OCI-M2 (cell line): ENCODE measurements around the gene POU3F3.

ENCODE experiments used
- DNase-seq: peaks from one replicate; lab custom pipeline; 2025; ENCODE audit not compliant: unreplicated experiment; lab: John Stamatoyannopoulos, UW

Gene POU3F3

DNA sequence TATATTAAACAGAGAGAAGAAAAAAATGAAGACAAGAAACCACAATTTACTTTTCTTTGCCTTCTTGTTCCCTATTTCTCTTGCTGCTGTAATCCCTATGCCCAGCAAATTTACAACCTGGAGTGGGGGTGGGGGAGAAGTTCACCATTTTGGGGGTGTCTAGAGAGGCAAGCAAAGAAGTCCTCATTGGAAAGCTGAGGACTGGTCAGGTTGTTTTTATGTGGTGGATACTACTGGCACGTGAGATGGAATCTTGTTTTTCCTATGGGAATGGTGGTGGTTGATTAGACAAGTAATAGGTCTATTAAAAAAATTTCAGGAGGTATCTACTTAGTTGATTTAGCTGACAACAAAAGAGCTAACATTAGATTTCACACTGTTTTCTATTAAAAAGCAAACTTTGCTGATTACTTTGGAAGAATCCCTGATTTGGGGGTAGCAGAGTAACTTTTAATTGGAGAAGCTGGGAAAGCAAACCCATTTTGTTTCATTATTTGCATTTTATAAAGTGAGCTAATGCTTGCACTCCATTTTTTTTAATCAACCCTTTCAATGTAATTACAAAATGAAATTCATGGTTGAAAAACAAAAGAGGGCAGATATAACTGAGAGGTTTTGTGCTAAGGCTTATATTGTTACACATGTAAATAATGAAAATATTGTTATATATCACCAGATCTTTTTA lies 6.0 kb downstream of the POU3F3 start:
- DNase-seq, result no peak

DNA sequence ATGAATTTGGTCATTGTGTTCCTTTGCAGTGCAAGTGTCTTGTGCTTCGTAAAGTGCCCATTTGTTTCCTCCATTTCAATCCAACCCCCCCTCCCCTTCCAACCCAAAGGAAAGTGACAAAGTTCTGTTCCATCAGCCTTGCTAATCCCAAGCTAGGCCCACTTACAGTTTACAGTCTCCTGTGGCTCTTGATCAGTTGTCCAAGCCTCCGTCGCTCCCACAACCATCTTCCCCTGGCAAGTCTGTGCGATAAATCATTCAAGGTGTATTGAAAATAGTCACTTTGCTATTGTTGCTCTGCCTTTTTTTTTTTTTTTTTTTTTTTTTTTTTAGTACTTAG lies 6.5 kb downstream of the POU3F3 start:
- no peak for DNase-seq

GRCh38 chr2:104861351-104862057 lies 7.6 kb downstream of the POU3F3 start:
- DNase-seq, result no peak

GRCh38 chr2:104862058-104862941 lies 8.4 kb downstream of the POU3F3 start:
- DNase-seq, result no peak

DNA sequence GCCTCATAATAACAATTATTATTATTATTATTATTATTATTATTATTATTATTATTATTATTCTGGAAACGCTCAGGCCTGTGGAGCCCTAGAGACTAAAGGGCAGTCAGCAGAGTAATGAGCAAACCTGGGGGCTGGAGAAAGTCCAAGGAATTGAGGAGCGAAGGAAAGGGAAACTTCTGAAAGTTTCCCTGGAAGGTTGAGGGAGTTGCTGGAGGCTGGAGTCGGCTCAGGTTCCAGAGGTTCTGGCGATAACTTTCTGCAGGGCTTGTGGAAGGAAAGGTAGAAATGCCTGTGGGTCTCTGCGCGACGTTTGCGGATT lies 9.2 kb downstream of the POU3F3 start:
- DNase-seq, result no peak

DNA sequence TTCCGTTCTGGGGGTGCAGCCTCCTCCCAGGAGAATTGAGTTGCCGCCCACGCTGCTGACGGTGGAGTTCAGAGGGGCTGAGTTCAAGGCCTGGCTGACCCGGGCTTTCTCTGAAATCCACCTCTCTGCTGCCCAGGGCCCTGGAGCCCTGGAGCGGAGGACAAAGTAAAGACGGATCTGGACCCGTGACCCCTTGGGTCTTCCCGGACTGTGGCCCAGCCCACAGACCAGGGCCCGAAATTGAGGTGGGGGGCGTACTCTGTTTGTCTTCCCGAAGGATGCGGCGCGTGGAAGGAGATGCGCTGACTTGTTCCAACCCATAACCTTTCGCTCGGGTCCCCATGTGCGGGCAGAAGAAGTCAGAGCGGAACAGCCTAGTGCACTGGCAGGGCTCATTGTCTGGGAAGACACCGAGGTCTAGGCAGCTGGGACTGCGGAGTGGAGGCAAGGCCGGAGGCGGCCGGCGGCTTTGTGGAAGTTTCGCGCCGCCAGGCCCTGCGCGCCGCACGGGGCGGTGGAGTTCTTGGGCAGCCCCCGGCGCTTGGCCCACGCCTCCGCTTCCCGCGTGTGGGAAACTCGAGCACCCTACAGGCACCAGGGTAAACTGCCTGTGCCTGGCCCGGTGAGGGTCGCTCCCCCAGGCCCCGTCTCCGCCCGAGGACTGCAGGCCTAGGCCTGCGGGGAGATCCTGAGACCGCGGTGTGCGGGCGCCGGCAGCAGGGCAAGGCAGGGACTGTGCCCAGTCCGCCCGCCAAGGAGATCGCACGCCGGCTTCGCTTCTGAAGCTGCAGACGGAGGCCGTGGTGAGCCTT lies 9.8 kb downstream of the POU3F3 start:
- no peak for DNase-seq

- DNase-seq, result no peak
Measured at GRCh38 chr2:104864280-104865095, 10.6 kb downstream of the POU3F3 start.

GRCh38 chr2:104865096-104865470 lies 11.2 kb downstream of the POU3F3 start:
- no peak for DNase-seq

DNA sequence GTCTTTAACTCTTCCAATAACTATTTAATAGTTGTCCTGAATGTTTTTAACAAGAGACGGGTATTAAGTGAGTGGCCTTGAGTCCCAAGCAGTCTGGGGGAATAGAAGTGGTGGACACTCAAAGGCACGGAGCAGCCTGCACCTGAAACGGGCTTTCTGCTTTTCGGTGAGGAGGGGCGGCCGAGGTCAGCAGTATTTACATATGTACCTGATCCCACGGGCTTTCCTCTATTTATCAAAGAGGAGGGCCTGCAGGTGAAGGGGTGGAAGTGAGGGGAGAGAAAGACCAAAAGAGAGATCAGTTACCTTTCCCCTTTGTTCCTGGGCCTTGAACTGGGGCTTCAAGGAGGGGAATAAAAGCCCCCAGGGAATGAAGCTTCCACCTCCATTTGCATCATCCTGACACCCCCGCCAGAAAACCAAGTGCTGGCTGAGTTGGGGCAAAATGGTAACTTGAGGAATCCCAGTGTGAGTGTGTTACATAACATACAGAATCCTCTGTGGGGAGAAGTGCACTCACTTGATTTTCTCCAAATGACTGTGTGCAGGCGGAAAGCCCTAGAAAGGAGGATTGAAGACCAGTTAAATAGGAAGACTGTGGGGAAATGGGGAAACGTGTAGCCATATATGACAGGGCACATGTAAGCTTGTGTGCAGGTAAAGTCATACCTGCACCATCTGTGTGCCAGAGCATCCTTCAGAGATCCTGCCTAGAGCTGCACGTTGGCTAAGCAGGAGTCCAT lies 12.4 kb downstream of the POU3F3 start:
- DNase-seq, result no peak

- no peak for DNase-seq
Measured at GRCh38 chr2:104866883-104867812, 13.2 kb downstream of the POU3F3 start.

- no peak for DNase-seq
Measured at GRCh38 chr2:104867813-104868504, 14.0 kb downstream of the POU3F3 start.

GRCh38 chr2:104868505-104868866 lies 14.6 kb downstream of the POU3F3 start:
- no peak for DNase-seq

GRCh38 chr2:104870100-104870975 lies 16.4 kb downstream of the POU3F3 start:
- DNase-seq, result no peak

- DNase-seq, result no peak
Measured at GRCh38 chr2:104871649-104871971, 17.7 kb downstream of the POU3F3 start.

- DNase-seq, result no peak
Measured at GRCh38 chr2:104871972-104872865, 18.3 kb downstream of the POU3F3 start.
